Measurements from ENCODE around the gene KREMEN2.

DNA sequence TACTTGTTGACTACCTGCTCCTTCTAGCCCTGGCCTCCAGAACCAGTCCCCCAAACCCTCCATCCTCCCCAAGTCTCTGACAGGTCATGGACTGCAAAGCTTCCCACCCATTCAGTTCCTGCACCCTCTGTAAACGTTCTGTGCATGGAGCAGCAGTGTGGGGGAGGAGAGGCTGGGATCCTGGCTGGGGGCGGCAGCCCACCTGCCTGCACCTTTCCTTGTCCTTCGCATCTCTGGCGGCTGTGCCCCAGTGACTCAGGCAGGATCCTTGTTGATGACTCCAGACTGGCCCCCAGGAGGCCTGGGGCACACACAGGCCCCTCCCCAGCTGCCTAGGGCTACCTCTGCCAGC lies 17.8 kb downstream of the KREMEN2 start:
- TF ChIP-seq POLR2AphosphoS5 (IDR thresholded peaks at IDR 0.05) (no peak), POLR2A (IDR thresholded peaks at IDR 0.05) (no peak)
- TF ChIP-seq, protein P1, sequence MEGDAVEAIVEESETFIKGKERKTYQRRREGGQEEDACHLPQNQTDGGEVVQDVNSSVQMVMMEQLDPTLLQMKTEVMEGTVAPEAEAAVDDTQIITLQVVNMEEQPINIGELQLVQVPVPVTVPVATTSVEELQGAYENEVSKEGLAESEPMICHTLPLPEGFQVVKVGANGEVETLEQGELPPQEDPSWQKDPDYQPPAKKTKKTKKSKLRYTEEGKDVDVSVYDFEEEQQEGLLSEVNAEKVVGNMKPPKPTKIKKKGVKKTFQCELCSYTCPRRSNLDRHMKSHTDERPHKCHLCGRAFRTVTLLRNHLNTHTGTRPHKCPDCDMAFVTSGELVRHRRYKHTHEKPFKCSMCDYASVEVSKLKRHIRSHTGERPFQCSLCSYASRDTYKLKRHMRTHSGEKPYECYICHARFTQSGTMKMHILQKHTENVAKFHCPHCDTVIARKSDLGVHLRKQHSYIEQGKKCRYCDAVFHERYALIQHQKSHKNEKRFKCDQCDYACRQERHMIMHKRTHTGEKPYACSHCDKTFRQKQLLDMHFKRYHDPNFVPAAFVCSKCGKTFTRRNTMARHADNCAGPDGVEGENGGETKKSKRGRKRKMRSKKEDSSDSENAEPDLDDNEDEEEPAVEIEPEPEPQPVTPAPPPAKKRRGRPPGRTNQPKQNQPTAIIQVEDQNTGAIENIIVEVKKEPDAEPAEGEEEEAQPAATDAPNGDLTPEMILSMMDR (IDR thresholded peaks at IDR 0.05) = no peak

Data from prostate gland (tissue), 2 donors.